Neural progenitor cell (in vitro differentiated cells): Measurements from ENCODE around the gene TGDS. TPM values are rescaled to one million over a fixed set of nuclear protein-coding genes. Genes with fewer than 3 reads are reported as not detected.

Experiments
- DNase-seq: peaks from one replicate; pipeline ENCODE4 v3.0.0-alpha.2; 2016; ENCODE audit warnings: low spot score
- H2AFZ ChIP-seq: fragments of 200-600 bp; sonication (generic); replicated peaks from 2 replicates; pipeline ENCODE4 v1.6.1; 2016; ENCODE audit warnings: antibody characterized with exemption
- H3F3A ChIP-seq: fragments of 200-600 bp; sonication (generic); 2 replicates; pipeline ENCODE4 v1.6.1; 2016; ENCODE audit warnings: antibody characterized with exemption, low read depth
- H3K27ac ChIP-seq: fragments of 200-600 bp; sonication (generic); 2 replicates; pipeline ENCODE4 v1.5.1; 2016; ENCODE audit warnings: mild to moderate bottlenecking
- H3K27me3 ChIP-seq: fragments of 200-600 bp; sonication (generic); 2 replicates; pipeline ENCODE4 v1.6.1; 2016; ENCODE audit warnings: mild to moderate bottlenecking, moderate library complexity
- H3K36me3 ChIP-seq: fragments of 200-600 bp; sonication (generic); 2 replicates; pipeline ENCODE4 v1.5.1; 2016
- H3K4me1 ChIP-seq: fragments of 200-600 bp; sonication (generic); 2 replicates; pipeline ENCODE4 v1.6.1; 2016; ENCODE audit warnings: mixed run types
- H3K4me2 ChIP-seq: fragments of 200-600 bp; sonication (generic); 2 replicates; pipeline ENCODE4 v1.6.1; 2016
- H3K4me3 ChIP-seq: fragments of 200-600 bp; sonication (generic); 2 replicates; pipeline ENCODE4 v1.5.1; 2016
- H3K79me2 ChIP-seq: fragments of 200-600 bp; sonication (generic); 2 replicates; pipeline ENCODE4 v1.6.1; 2016; ENCODE audit warnings: low read depth
- H3K9ac ChIP-seq: fragments of 200-600 bp; sonication (generic); 2 replicates; pipeline ENCODE4 v1.6.1; 2016
- H3K9me3 ChIP-seq: fragments of 200-600 bp; sonication (generic); 2 replicates; pipeline ENCODE4 v1.5.1; 2016; ENCODE audit warnings: low read depth
- H4K20me1 ChIP-seq: fragments of 200-600 bp; sonication (generic); 2 replicates; pipeline ENCODE4 v1.6.1; 2016; ENCODE audit warnings: low read depth
- H3K27ac Mint-ChIP-seq: 3 replicates; pipeline ENCODE4 v1.8.0; 2021; ENCODE audit warnings: mixed read lengths
- H3K27me3 Mint-ChIP-seq: 2 replicates; pipeline ENCODE4 v1.8.0; 2022; ENCODE audit warnings: low read depth, mild to moderate bottlenecking, inconsistent platforms, moderate library complexity, mixed read lengths; ENCODE audit not compliant: insufficient read depth
- H3K36me3 Mint-ChIP-seq: 3 replicates; pipeline ENCODE4 v1.8.0; 2021; ENCODE audit warnings: mixed read lengths
- H3K4me1 Mint-ChIP-seq: 3 replicates; pipeline ENCODE4 v1.8.0; 2021; ENCODE audit warnings: mixed read lengths
- H3K4me3 Mint-ChIP-seq: 3 replicates; pipeline ENCODE4 v1.8.0; 2021; ENCODE audit warnings: mild to moderate bottlenecking, moderate library complexity, mixed read lengths
- H3K9me3 Mint-ChIP-seq: 3 replicates; pipeline ENCODE4 v1.8.0; 2020; ENCODE audit warnings: mixed read lengths
- CTCF ChIP-seq: fragments of 200-600 bp; sonication (generic); IDR thresholded peaks from 2 replicates; pipeline ENCODE4 v1.5.1; 2017; ENCODE audit warnings: antibody characterized with exemption, mild to moderate bottlenecking
- EZH2 ChIP-seq: fragments of 200-600 bp; sonication (generic); IDR thresholded peaks from 2 replicates; pipeline ENCODE4 v1.6.1; 2017; ENCODE audit warnings: antibody characterized with exemption, mild to moderate bottlenecking, moderate library complexity
- EZH2phosphoT487 ChIP-seq: fragments of 200-600 bp; sonication (generic); IDR thresholded peaks from 2 replicates; pipeline ENCODE4 v1.6.1; 2017; ENCODE audit warnings: antibody characterized with exemption
- total RNA-seq: library from RNA; depleted of rRNA; stranded (reverse); fragments of >200 nt; gene quantifications from 2 replicates; pipeline ENCODE4 v1.2.3, GENCODE V29; 2015; ENCODE audit warnings: low replicate concordance

The TGDS gene
- total RNA-seq, 1 donor from 2014 or later: 41.2 TPM

GRCh38 chr13:94610475-94610874 lies 14.5 kb upstream of the TGDS start:
- H4K20me1 ChIP-seq: peaks cover 4% of the 10 kb centered on the region
- H3K4me1 ChIP-seq: peaks cover 5% of the 10 kb centered on the region
- H3K9me3 Mint-ChIP-seq: no peaks in the 10 kb centered on the region
- no peak overlapping the region for H3K27ac Mint-ChIP-seq
- TF ChIP-seq CTCF: no peak
- TF ChIP-seq EZH2: no peak
- no peak for TF ChIP-seq EZH2phosphoT487
- H3K27me3 Mint-ChIP-seq: no peaks in the 10 kb centered on the region
- H3K27ac ChIP-seq: no peak overlapping the region
- no peaks in the 10 kb centered on the region for H3K9me3 ChIP-seq
- H3F3A ChIP-seq: no peaks in the 10 kb centered on the region
- no peak overlapping the region for H3K9ac ChIP-seq
- peaks cover 3% of the 10 kb centered on the region for H3K36me3 ChIP-seq
- H3K27me3 ChIP-seq: no peaks in the 10 kb centered on the region
- H2AFZ ChIP-seq: no peak overlapping the region
- no peak overlapping the region for H3K4me3 Mint-ChIP-seq
- peaks cover 20% of the 10 kb centered on the region for H3K79me2 ChIP-seq
- H3K36me3 Mint-ChIP-seq: peaks cover 26% of the 10 kb centered on the region
- no peak overlapping the region for H3K4me2 ChIP-seq
- no peak for DNase-seq
- H3K4me3 ChIP-seq: no peak overlapping the region
- H3K4me1 Mint-ChIP-seq: no peaks in the 10 kb centered on the region

- no peaks in the 10 kb centered on the region for H3K27me3 ChIP-seq
- no peak overlapping the region for H3K4me3 Mint-ChIP-seq
- H3K9me3 Mint-ChIP-seq: no peaks in the 10 kb centered on the region
- H2AFZ ChIP-seq: no peak overlapping the region
- H3K27ac Mint-ChIP-seq: no peak overlapping the region
- H3K9ac ChIP-seq: no peak overlapping the region
- H3K36me3 Mint-ChIP-seq: peaks cover 22% of the 10 kb centered on the region
- DNase-seq: no peak
- H3K4me1 ChIP-seq: peaks cover 5% of the 10 kb centered on the region
- no peak overlapping the region for H3K4me3 ChIP-seq
- peaks cover 6% of the 10 kb centered on the region for H3K36me3 ChIP-seq
- no peaks in the 10 kb centered on the region for H3K4me1 Mint-ChIP-seq
- peaks cover 32% of the 10 kb centered on the region for H3K79me2 ChIP-seq
- no peaks in the 10 kb centered on the region for H3F3A ChIP-seq
- H4K20me1 ChIP-seq: peaks cover 4% of the 10 kb centered on the region
- H3K27ac ChIP-seq: no peak overlapping the region
- no peaks in the 10 kb centered on the region for H3K27me3 Mint-ChIP-seq
- TF ChIP-seq CTCF (no peak), EZH2phosphoT487 (no peak), EZH2 (no peak)
- H3K4me2 ChIP-seq: no peak overlapping the region
- H3K9me3 ChIP-seq: no peaks in the 10 kb centered on the region
These were observed 13.2 kb upstream of the TGDS start for GRCh38 chr13:94609196-94609595.

GRCh38 chr13:94608586-94608985 lies 12.6 kb upstream of the TGDS start:
- no peaks in the 10 kb centered on the region for H3K27me3 Mint-ChIP-seq
- Histone ChIP-seq H3K36me3 (peaks cover 6% of the 10 kb centered on the region), H3K9ac (no peak overlapping the region), H3K79me2 (peaks cover 38% of the 10 kb centered on the region), H3K4me3 (no peak overlapping the region), H3K27me3 (no peaks in the 10 kb centered on the region), H2AFZ (no peak overlapping the region), H3F3A (no peaks in the 10 kb centered on the region), H3K4me2 (no peak overlapping the region), H3K27ac (no peak overlapping the region), H4K20me1 (peaks cover 9% of the 10 kb centered on the region), H3K9me3 (no peaks in the 10 kb centered on the region), H3K4me1 (peaks cover 5% of the 10 kb centered on the region)
- TF ChIP-seq CTCF (no peak), EZH2 (no peak), EZH2phosphoT487 (no peak)
- no peak overlapping the region for H3K4me3 Mint-ChIP-seq
- DNase-seq: no peak
- no peaks in the 10 kb centered on the region for H3K4me1 Mint-ChIP-seq
- H3K9me3 Mint-ChIP-seq: no peaks in the 10 kb centered on the region
- H3K36me3 Mint-ChIP-seq: peaks cover 22% of the 10 kb centered on the region
- no peak overlapping the region for H3K27ac Mint-ChIP-seq
